ENCODE results near the gene CTSF. TPM values are rescaled to one million over a fixed set of nuclear protein-coding genes. Genes with fewer than 3 reads are reported as not detected.
"Not testable (repeated sequence)": the region's sequence is repeated elsewhere in the genome, so short reads cannot be mapped to it uniquely, and the experiment has no call there.

Gene CTSF
- total RNA-seq, 4 donors from 2014 or later, result 61.6 to 114 (median 83.2) TPM

- peak in 1 of 2 donors; percentile 36 for TF ChIP-seq POLR2A (IDR thresholded peaks at IDR 0.05)
- TF ChIP-seq EP300 (IDR thresholded peaks at IDR 0.05), result no peak
- TF ChIP-seq POLR2AphosphoS5 (IDR thresholded peaks at IDR 0.05), result peak in 1 of 3 donors; percentile 87
- no peak for TF ChIP-seq CTCF (IDR thresholded peaks at IDR 0.05)
Observed at GRCh38 chr11:66545701-66546367, 22.6 kb downstream of the CTSF start, which contains the start of gene ZDHHC24. Gene ZDHHC24 (minus strand): TSS chr11:66546048. CDS start chr11:66546003, 45 bp downstream.

GRCh38 chr11:66544952-66545351 lies 23.5 kb downstream of the CTSF start:
- 64% methylated on average over 14 of the region's 14 CpGs for WGBS
- H3K27ac ChIP-seq; DNase-seq (ENCODE audit: low spot score in 2 of 2); H3K27me3 ChIP-seq; H3K9me3 ChIP-seq: not testable (repeated sequence)
- Histone ChIP-seq H3K4me1 (peaks cover 36% of the 10 kb centered on the region), H3K36me3 (peaks cover 22% of the 10 kb centered on the region), H3K4me3 (peak overlapping the region; percentile 73)

More at GRCh38 chr11:66545701-66546367, 22.6 kb downstream of the CTSF start, which contains the start of gene ZDHHC24:
- DNase-seq (ENCODE audit: low spot score in 2 of 2), result peak; percentile 97 to 98
- Histone ChIP-seq H3K36me3 (peaks cover 22% of the 10 kb centered on the region), H3K27me3 (no peaks in the 10 kb centered on the region), H3K4me3 (peak within 1 kb of the TSS; percentile 73), H3K27ac (peak within 1 kb of the TSS; percentile 53), H3K4me1 (peaks cover 36% of the 10 kb centered on the region), H3K9me3 (no peaks in the 10 kb centered on the region)
- WGBS, result 0% methylated on average over 26 of the region's 71 CpGs

- 53% methylated on average over 10 of the region's 26 CpGs for WGBS
- H3K9me3 ChIP-seq, result no peaks in the 10 kb centered on the region
- no peaks in the 10 kb centered on the region for H3K27me3 ChIP-seq
- no peak for DNase-seq (ENCODE audit: low spot score in 2 of 2)
- peaks cover 36% of the 10 kb centered on the region for H3K4me1 ChIP-seq
- TF ChIP-seq POLR2AphosphoS5 (IDR thresholded peaks at IDR 0.05) (no peak), POLR2A (IDR thresholded peaks at IDR 0.05) (no peak), CTCF (IDR thresholded peaks at IDR 0.05) (no peak), EP300 (IDR thresholded peaks at IDR 0.05) (no peak)
- H3K4me3 ChIP-seq, result no peak overlapping the region
- no peak overlapping the region for H3K27ac ChIP-seq
- H3K36me3 ChIP-seq, result peaks cover 33% of the 10 kb centered on the region
Observed at GRCh38 chr11:66543263-66544107, 24.9 kb downstream of the CTSF start.

GRCh38 chr11:66542362-66542761 lies 26.0 kb downstream of the CTSF start:
- TF ChIP-seq EP300 (IDR thresholded peaks at IDR 0.05), result no peak
- no peak for TF ChIP-seq CTCF (IDR thresholded peaks at IDR 0.05)
- no peak for TF ChIP-seq POLR2A (IDR thresholded peaks at IDR 0.05)
- TF ChIP-seq POLR2AphosphoS5 (IDR thresholded peaks at IDR 0.05), result no peak
- Histone ChIP-seq H3K36me3 (peaks cover 43% of the 10 kb centered on the region), H3K9me3 (no peaks in the 10 kb centered on the region), H3K27me3 (no peaks in the 10 kb centered on the region), H3K4me3 (no peak overlapping the region), H3K4me1 (peaks cover 36% of the 10 kb centered on the region), H3K27ac (no peak overlapping the region)
- no peak for DNase-seq (ENCODE audit: low spot score in 2 of 2)
- 72% methylated on average over 10 of the region's 10 CpGs for WGBS

GRCh38 chr11:66541892-66542291 lies 26.5 kb downstream of the CTSF start:
- Histone ChIP-seq H3K4me1 (peaks cover 36% of the 10 kb centered on the region), H3K27ac (no peak overlapping the region), H3K27me3 (no peaks in the 10 kb centered on the region), H3K4me3 (no peak overlapping the region), H3K36me3 (peaks cover 47% of the 10 kb centered on the region), H3K9me3 (no peaks in the 10 kb centered on the region)
- WGBS, result 75% methylated on average over 4 of the region's 4 CpGs
- DNase-seq (ENCODE audit: low spot score in 2 of 2), result no peak
- TF ChIP-seq CTCF (IDR thresholded peaks at IDR 0.05), result no peak
- no peak for TF ChIP-seq EP300 (IDR thresholded peaks at IDR 0.05)
- no peak for TF ChIP-seq POLR2A (IDR thresholded peaks at IDR 0.05)
- no peak for TF ChIP-seq POLR2AphosphoS5 (IDR thresholded peaks at IDR 0.05)

- not testable (repeated sequence) for H3K9me3 ChIP-seq; H3K4me3 ChIP-seq; H3K27ac ChIP-seq; DNase-seq (ENCODE audit: low spot score in 2 of 2); H3K27me3 ChIP-seq
- peaks cover 29% of the 10 kb centered on the region for H3K4me1 ChIP-seq
- WGBS, result 82% methylated on average over 8 of the region's 8 CpGs
- H3K36me3 ChIP-seq, result peaks cover 60% of the 10 kb centered on the region
Observed at GRCh38 chr11:66540598-66540997, 27.8 kb downstream of the CTSF start.

All from suprapubic skin (tissue), 4 donors.